Umbilical cord (tissue), 2 donors: ENCODE results near the gene EEF2KMT. TPM values are rescaled to one million over a fixed set of nuclear protein-coding genes. Genes with fewer than 3 reads are reported as not detected.
"Not testable (repeated sequence)": the region's sequence is repeated elsewhere in the genome, so short reads cannot be mapped to it uniquely, and the experiment has no call there.

Experiments
- DNase-seq: peaks from one replicate; pipeline ENCODE4 v3.0.0-alpha.2; 2015; ENCODE audit warnings: low spot score
- total RNA-seq: library from RNA; depleted of rRNA; stranded (reverse); fragments of >200 nt; gene quantifications from one replicate; pipeline ENCODE4 v1.2.3, GENCODE V29; 2014; ENCODE audit warnings: low replicate concordance; ENCODE audit not compliant: insufficient read depth

The EEF2KMT gene
- total RNA-seq, 1 donor from 2014 or later: 11.1 TPM

GRCh38 chr16:5071341-5071680 lies 26.3 kb downstream of the EEF2KMT start:
- DNase-seq: no peak

GRCh38 chr16:5070431-5071186 lies 27.0 kb downstream of the EEF2KMT start:
- DNase-seq: no peak

GRCh38 chr16:5069854-5070253 lies 27.7 kb downstream of the EEF2KMT start:
- no peak for DNase-seq

- DNase-seq: no peak
These were observed 28.5 kb downstream of the EEF2KMT start for GRCh38 chr16:5069048-5069447.

GRCh38 chr16:5066511-5066910 lies 31.1 kb downstream of the EEF2KMT start:
- DNase-seq: no peak

- no peak for DNase-seq
These were observed 31.8 kb downstream of the EEF2KMT start, which contains the start of gene C16orf89 for GRCh38 chr16:5065813-5066212. Gene C16orf89 (minus strand): TSS chr16:5065956. CDS start chr16:5065908, 48 bp downstream.

- peak; percentile 15 for DNase-seq
These were observed 32.3 kb downstream of the EEF2KMT start for GRCh38 chr16:5065326-5065725.

GRCh38 chr16:5064915-5065314 lies 32.7 kb downstream of the EEF2KMT start:
- no peak for DNase-seq

GRCh38 chr16:5062790-5063765 lies 34.5 kb downstream of the EEF2KMT start:
- DNase-seq: no peak

- DNase-seq: no peak
These were observed 35.5 kb downstream of the EEF2KMT start for GRCh38 chr16:5062051-5062450.

- no peak for DNase-seq
These were observed 37.4 kb downstream of the EEF2KMT start for GRCh38 chr16:5060073-5060641.

GRCh38 chr16:5059386-5060072 lies 38.1 kb downstream of the EEF2KMT start:
- peak; percentile 56 for DNase-seq

- peak; percentile 12 for DNase-seq
These were observed 39.1 kb downstream of the EEF2KMT start for GRCh38 chr16:5058476-5058875.

GRCh38 chr16:5056352-5056751 lies 41.2 kb downstream of the EEF2KMT start:
- DNase-seq: no peak

- DNase-seq: no peak
These were observed 42.4 kb downstream of the EEF2KMT start for GRCh38 chr16:5054876-5055865.

GRCh38 chr16:5046914-5047313 lies 50.7 kb downstream of the EEF2KMT start:
- DNase-seq: no peak

GRCh38 chr16:5045499-5046115 lies 52.0 kb downstream of the EEF2KMT start:
- DNase-seq: no peak

GRCh38 chr16:5044581-5044980 lies 53.0 kb downstream of the EEF2KMT start:
- not testable (repeated sequence) for DNase-seq

GRCh38 chr16:5044011-5044540 lies 53.5 kb downstream of the EEF2KMT start:
- no peak for DNase-seq
